ENCODE results near the gene DIP2A.

DIP2A gene

GRCh38 chr21:46538262-46538661 is 79.6 kb downstream of the DIP2A start:
- DNase-seq = no peak

- no peak for DNase-seq
Observed at GRCh38 chr21:46538851-46539666, 80.4 kb downstream of the DIP2A start.

- DNase-seq = no peak
Observed at GRCh38 chr21:46540087-46540710, 81.5 kb downstream of the DIP2A start.

- DNase-seq = no peak
Observed at GRCh38 chr21:46542588-46543124, 84.0 kb downstream of the DIP2A start.

- DNase-seq = no peak
Observed at GRCh38 chr21:46543306-46543705, 84.6 kb downstream of the DIP2A start.

- no peak for DNase-seq
Observed at GRCh38 chr21:46544003-46544402, 85.3 kb downstream of the DIP2A start.

- DNase-seq = no peak
Observed at GRCh38 chr21:46544824-46545223, 86.1 kb downstream of the DIP2A start.

- no peak for DNase-seq
Observed at GRCh38 chr21:46545363-46545762, 86.7 kb downstream of the DIP2A start.

GRCh38 chr21:46545911-46546310 is 87.2 kb downstream of the DIP2A start:
- DNase-seq = no peak

GRCh38 chr21:46546799-46547198 is 88.1 kb downstream of the DIP2A start:
- DNase-seq = no peak

GRCh38 chr21:46549650-46550049 is 91.0 kb downstream of the DIP2A start:
- DNase-seq = no peak

- no peak for DNase-seq
Observed at GRCh38 chr21:46550116-46550941, 91.6 kb downstream of the DIP2A start.

GRCh38 chr21:46551636-46552241 is 93.0 kb downstream of the DIP2A start:
- no peak for DNase-seq

GRCh38 chr21:46552274-46552673 is 93.6 kb downstream of the DIP2A start:
- DNase-seq = no peak

GRCh38 chr21:46552865-46553379 is 94.2 kb downstream of the DIP2A start:
- DNase-seq = no peak

GRCh38 chr21:46553993-46554392 is 95.3 kb downstream of the DIP2A start:
- DNase-seq = no peak

GRCh38 chr21:46554431-46555224 is 95.9 kb downstream of the DIP2A start:
- DNase-seq = no peak

- no peak for DNase-seq
Observed at GRCh38 chr21:46555225-46555617, 96.5 kb downstream of the DIP2A start.

GRCh38 chr21:46555678-46556077 is 97.0 kb downstream of the DIP2A start:
- DNase-seq = no peak

- DNase-seq = no peak
Observed at GRCh38 chr21:46556802-46557201, 98.1 kb downstream of the DIP2A start.

GRCh38 chr21:46557469-46557868 is 98.8 kb downstream of the DIP2A start:
- no peak for DNase-seq

- DNase-seq = no peak
Observed at GRCh38 chr21:46557919-46558392, 99.3 kb downstream of the DIP2A start.

Data from NCI-H510A treated with DMSO at 0.1 percent for 48 hours (cell line).